GM12873 (cell line): ENCODE results near the gene CDC42BPB.

Experiments
- CTCF ChIP-seq: IDR thresholded peaks from 2 replicates; pipeline ENCODE4 v1.5.1; 2012; ENCODE audit warnings: low read depth, mild to moderate bottlenecking, moderate library complexity, low read length, control low read depth; ENCODE audit not compliant: insufficient read depth; ENCODE audit errors: missing control alignments

CDC42BPB gene

DNA sequence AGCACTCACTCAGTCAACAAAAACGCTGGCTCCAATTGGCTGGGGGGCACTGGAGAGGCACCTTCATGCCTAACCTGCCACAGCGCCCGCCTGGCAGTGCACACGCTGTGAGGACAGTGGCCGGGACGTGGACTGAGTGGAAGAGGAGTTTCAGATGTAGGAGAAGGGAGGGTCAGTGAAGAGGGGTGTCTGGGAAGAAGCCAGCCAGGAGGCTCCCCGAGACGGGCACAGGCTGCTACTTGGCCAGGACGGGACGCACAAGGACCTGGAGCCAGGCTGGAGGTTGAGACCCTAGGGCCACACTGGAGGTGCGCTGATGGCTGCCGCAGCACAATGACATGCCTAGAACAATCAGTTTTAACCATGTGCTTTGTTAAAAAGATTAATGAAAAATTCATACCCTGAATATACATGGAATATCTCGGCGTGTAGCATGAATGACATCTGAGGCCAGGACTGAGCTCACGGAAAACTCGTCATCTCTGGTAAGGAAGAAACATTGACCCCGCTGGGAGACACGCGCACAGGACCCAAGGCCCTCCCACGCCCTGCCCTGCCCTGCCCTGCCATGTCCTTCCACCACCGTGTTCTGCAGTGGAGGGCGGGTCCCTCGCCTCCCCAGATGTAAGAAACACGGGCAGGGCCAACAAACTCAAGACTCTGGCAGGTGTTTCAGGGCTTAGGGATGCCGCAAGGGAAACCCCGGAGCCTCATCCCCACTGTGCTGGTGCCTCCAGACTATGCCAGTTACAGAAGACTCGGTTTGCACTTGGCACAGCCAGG, 109.8 kb downstream of the CDC42BPB start:
- TF ChIP-seq CTCF, result no peak

DNA sequence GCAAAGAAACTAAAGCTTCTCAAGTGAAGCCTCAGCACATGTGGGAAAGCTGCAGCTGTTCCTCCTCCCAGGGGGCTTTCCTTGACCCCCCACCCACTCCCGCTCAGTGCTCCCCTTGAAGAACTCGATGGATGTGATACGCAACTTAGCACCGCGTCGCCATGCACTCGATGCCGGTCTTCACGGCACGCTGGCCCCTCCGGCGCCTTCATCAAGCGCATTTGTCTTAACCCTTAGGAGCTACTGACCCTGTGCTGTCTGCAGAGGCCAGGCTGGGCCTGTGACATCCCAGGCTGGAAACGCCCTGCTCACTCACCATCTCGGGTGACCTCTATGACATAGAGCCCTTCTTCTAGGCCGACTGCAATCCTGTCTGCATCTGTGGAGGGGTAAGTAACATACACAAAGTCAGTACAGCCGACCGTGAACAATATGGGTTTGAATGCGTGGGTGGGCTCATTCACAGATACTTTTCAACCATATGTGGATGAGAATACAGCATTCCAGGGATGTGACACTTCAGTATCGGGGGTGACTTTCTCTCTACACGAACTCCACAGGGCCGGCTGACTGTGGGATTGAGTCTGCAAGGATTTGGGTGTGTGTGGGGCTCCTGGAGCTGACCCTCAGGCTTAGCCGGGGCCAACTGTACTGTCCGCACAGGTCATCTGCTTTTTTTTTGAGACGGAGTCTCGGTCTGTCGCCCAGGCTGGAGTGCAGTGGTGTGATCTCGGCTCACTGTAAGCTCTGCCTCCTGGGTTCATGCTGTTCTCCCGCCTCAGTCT, 111.8 kb downstream of the CDC42BPB start:
- no peak for TF ChIP-seq CTCF

DNA sequence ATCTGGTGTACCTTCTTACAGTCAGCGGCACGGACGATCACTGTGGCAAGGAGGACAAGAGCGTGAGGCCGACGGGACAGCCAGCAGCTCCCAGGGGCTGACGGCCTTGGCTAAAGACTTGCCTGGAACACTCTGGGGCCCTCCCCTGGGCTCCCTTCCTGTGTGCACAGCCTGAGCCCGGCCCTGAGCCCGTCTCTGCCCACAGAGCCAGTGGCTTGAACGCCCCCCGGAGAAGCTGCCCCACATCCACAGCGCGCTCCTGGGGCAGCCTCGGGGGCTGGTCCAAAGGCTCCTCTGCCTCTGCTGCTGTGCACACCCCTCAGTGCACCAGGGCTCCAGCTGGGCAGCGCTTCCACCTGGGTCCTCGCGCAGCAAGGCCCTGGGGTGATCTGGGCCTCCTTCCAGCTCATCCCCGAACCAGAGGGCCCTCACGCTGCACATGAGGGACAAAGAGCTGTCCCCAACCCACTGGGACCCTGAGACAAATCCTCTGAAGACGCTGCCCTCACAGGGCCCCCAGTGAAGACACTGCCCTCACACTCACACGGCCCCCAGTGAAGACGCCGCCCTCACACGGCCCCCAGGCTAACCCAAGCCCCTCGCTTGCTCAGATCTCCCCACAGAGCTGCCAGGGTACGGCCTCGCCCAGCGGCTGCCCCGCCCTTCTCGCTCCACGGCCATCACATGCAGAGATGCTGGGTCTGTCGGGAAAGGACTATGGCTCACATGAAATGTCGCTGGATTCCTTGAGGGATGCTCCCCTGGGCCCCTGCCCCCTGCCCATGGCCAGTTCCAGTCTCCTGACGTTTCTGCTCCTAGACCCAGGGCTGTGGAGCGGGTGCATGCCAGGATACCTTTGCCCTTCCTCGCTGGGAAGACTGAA, 112.7 kb downstream of the CDC42BPB start:
- no peak for TF ChIP-seq CTCF

- TF ChIP-seq CTCF, result no peak
These were observed 113.4 kb downstream of the CDC42BPB start for GRCh38 chr14:102943979-102944378.

- no peak for TF ChIP-seq CTCF
These were observed 113.9 kb downstream of the CDC42BPB start for GRCh38 chr14:102943454-102943853.

GRCh38 chr14:102942069-102942468, 115.3 kb downstream of the CDC42BPB start:
- no peak for TF ChIP-seq CTCF
